Type B pancreatic cell (in vitro differentiated cells): ENCODE measurements around the gene PTPDC1. TPM values are rescaled to one million over a fixed set of nuclear protein-coding genes. Genes with fewer than 3 reads are reported as not detected.

Experiments
- DNase-seq: peaks from one replicate; pipeline ENCODE4 v3.0.0; 2021; ENCODE audit warnings: mixed read lengths; ENCODE audit not compliant: unreplicated experiment; ENCODE audit errors: extremely low spot score
- H3K27ac Mint-ChIP-seq: 2 replicates; pipeline ENCODE4 v1.8.0; 2021; ENCODE audit warnings: mild to moderate bottlenecking, mixed read lengths
- H3K27me3 Mint-ChIP-seq: 2 replicates; pipeline ENCODE4 v1.8.0; 2021; ENCODE audit warnings: mixed read lengths
- H3K36me3 Mint-ChIP-seq: 2 replicates; pipeline ENCODE4 v1.8.0; 2021; ENCODE audit warnings: mixed read lengths
- H3K4me1 Mint-ChIP-seq: one replicate; pipeline ENCODE4 v1.8.0; 2021; ENCODE audit warnings: mixed read lengths; ENCODE audit not compliant: unreplicated experiment
- H3K4me3 Mint-ChIP-seq: 2 replicates; pipeline ENCODE4 v1.8.0; 2021; ENCODE audit warnings: mild to moderate bottlenecking, mixed read lengths
- H3K9me3 Mint-ChIP-seq: 2 replicates; pipeline ENCODE4 v1.8.0; 2021; ENCODE audit warnings: mixed read lengths
- CTCF ChIP-seq: fragments of 200-600 bp; sonication (generic); conservative IDR thresholded peaks from 2 replicates; pipeline ENCODE4 v1.5.0; 2021; ENCODE audit warnings: antibody characterized with exemption, mild to moderate bottlenecking
- total RNA-seq: library from RNA; stranded (reverse); gene quantifications from 2 replicates; pipeline ENCODE4 v1.2.1, GENCODE V29; 2021; ENCODE audit warnings: low replicate concordance

PTPDC1 gene
- total RNA-seq, 1 donor from 2014 or later = 7.9 TPM

GRCh38 chr9:94147776-94148175 is 63.5 kb downstream of the PTPDC1 start:
- no peaks in the 10 kb centered on the region for H3K36me3 Mint-ChIP-seq
- TF ChIP-seq CTCF = no peak
- peaks cover 17% of the 10 kb centered on the region for H3K4me1 Mint-ChIP-seq
- DNase-seq = no peak
- no peaks in the 10 kb centered on the region for H3K9me3 Mint-ChIP-seq
- no peak overlapping the region for H3K4me3 Mint-ChIP-seq
- no peaks in the 10 kb centered on the region for H3K27me3 Mint-ChIP-seq
- no peak overlapping the region for H3K27ac Mint-ChIP-seq

- H3K4me3 Mint-ChIP-seq = no peak overlapping the region
- TF ChIP-seq CTCF = no peak
- H3K27ac Mint-ChIP-seq = no peak overlapping the region
- no peaks in the 10 kb centered on the region for H3K9me3 Mint-ChIP-seq
- peaks cover 17% of the 10 kb centered on the region for H3K4me1 Mint-ChIP-seq
- H3K27me3 Mint-ChIP-seq = no peaks in the 10 kb centered on the region
- no peak for DNase-seq
- no peaks in the 10 kb centered on the region for H3K36me3 Mint-ChIP-seq
Measured at GRCh38 chr9:94148419-94148818, 64.2 kb downstream of the PTPDC1 start.

- H3K27ac Mint-ChIP-seq = no peak overlapping the region
- peaks cover 17% of the 10 kb centered on the region for H3K4me1 Mint-ChIP-seq
- no peaks in the 10 kb centered on the region for H3K9me3 Mint-ChIP-seq
- H3K27me3 Mint-ChIP-seq = no peaks in the 10 kb centered on the region
- H3K4me3 Mint-ChIP-seq = no peak overlapping the region
- no peak for DNase-seq
- no peaks in the 10 kb centered on the region for H3K36me3 Mint-ChIP-seq
- no peak for TF ChIP-seq CTCF
Measured at GRCh38 chr9:94149696-94150095, 65.4 kb downstream of the PTPDC1 start.

- Mint-ChIP-seq H3K27ac (no peak overlapping the region), H3K4me1 (peaks cover 17% of the 10 kb centered on the region), H3K4me3 (no peak overlapping the region), H3K9me3 (no peaks in the 10 kb centered on the region), H3K36me3 (no peaks in the 10 kb centered on the region), H3K27me3 (no peaks in the 10 kb centered on the region)
- DNase-seq = no peak
- TF ChIP-seq CTCF = no peak
Measured at GRCh38 chr9:94150279-94150828, 66.1 kb downstream of the PTPDC1 start.

GRCh38 chr9:94150890-94151650 is 66.8 kb downstream of the PTPDC1 start:
- DNase-seq = no peak
- H3K27ac Mint-ChIP-seq = no peak overlapping the region
- H3K4me1 Mint-ChIP-seq = peaks cover 17% of the 10 kb centered on the region
- H3K4me3 Mint-ChIP-seq = peak overlapping the region; percentile 56
- no peaks in the 10 kb centered on the region for H3K9me3 Mint-ChIP-seq
- no peak for TF ChIP-seq CTCF
- no peaks in the 10 kb centered on the region for H3K27me3 Mint-ChIP-seq
- H3K36me3 Mint-ChIP-seq = no peaks in the 10 kb centered on the region
